K562 (cell line): ENCODE results near the gene PLEKHG4B.
"Not testable (repeated sequence)": the region's sequence is repeated elsewhere in the genome, so short reads cannot be mapped to it uniquely, and the experiment has no call there.

ENCODE experiments used
- CREB1 ChIP-seq, 2 experiments: sonication (generic) in 1 of 2; formaldehyde crosslinking in 1 of 2; IDR thresholded peaks; 2 replicates each; pipeline versions ENCODE4 v1.6.1 to v1.8.0; 2012 to 2022; ENCODE audit warnings: inconsistent platforms in 1 of 2, mild to moderate bottlenecking in 1 of 2, missing genetic modification reagents in 1 of 2, moderate library complexity in 1 of 2
- NCOA2 ChIP-seq, 2 experiments: fragments of 450-650 bp; IDR thresholded peaks; 2 replicates each; pipeline ENCODE4 v1.6.1; 2018; ENCODE audit warnings: mild to moderate bottlenecking in 2 of 2, moderate library complexity in 1 of 2; ENCODE audit not compliant: partially characterized antibody in 2 of 2
- NCOR1 ChIP-seq: fragments of 450-650 bp; IDR thresholded peaks from 2 replicates; pipeline ENCODE4 v1.6.1; 2016; ENCODE audit warnings: mild to moderate bottlenecking, moderate library complexity
- RAD21 ChIP-seq, 2 experiments: fragments of 250-450 bp in 1 of 2; fragments of 450-650 bp in 1 of 2; sonication (Bioruptor Pico) in 1 of 2; formaldehyde crosslinking in 1 of 2; IDR thresholded peaks in 1 of 2; conservative IDR thresholded peaks in 1 of 2; 2 replicates each; pipeline versions ENCODE4 v1.4.0 to v1.8.0; 2020 to 2022; ENCODE audit warnings: mild to moderate bottlenecking in 2 of 2, moderate library complexity in 1 of 2
- REST ChIP-seq, 2 experiments: fragments of 450-650 bp; formaldehyde crosslinking in 1 of 2; IDR thresholded peaks; 2 replicates each; pipeline versions ENCODE4 v1.4.0 to v1.6.1; 2014 to 2020; ENCODE audit warnings: mild to moderate bottlenecking in 2 of 2, borderline replicate concordance in 1 of 2, low read depth in 1 of 2
- SMC3 ChIP-seq: conservative IDR thresholded peaks from 2 replicates; pipeline ENCODE4 v1.6.1; 2011; ENCODE audit warnings: low read depth, low read length, improper control_type of control experiment; ENCODE audit not compliant: insufficient read depth
- YY1 ChIP-seq, 3 experiments: IDR thresholded peaks; 2 replicates each; pipeline ENCODE4 v1.6.1; 2011; ENCODE audit warnings: low read length in 2 of 3, mild to moderate bottlenecking in 2 of 3, moderate library complexity in 2 of 3, borderline replicate concordance in 1 of 3, control low read depth in 1 of 3, low read depth in 1 of 3; ENCODE audit not compliant: insufficient read depth in 3 of 3, insufficient replicate concordance in 2 of 3, control insufficient read depth in 1 of 3, insufficient read length in 1 of 3; ENCODE audit errors: extremely low read depth in 1 of 3

DNA sequence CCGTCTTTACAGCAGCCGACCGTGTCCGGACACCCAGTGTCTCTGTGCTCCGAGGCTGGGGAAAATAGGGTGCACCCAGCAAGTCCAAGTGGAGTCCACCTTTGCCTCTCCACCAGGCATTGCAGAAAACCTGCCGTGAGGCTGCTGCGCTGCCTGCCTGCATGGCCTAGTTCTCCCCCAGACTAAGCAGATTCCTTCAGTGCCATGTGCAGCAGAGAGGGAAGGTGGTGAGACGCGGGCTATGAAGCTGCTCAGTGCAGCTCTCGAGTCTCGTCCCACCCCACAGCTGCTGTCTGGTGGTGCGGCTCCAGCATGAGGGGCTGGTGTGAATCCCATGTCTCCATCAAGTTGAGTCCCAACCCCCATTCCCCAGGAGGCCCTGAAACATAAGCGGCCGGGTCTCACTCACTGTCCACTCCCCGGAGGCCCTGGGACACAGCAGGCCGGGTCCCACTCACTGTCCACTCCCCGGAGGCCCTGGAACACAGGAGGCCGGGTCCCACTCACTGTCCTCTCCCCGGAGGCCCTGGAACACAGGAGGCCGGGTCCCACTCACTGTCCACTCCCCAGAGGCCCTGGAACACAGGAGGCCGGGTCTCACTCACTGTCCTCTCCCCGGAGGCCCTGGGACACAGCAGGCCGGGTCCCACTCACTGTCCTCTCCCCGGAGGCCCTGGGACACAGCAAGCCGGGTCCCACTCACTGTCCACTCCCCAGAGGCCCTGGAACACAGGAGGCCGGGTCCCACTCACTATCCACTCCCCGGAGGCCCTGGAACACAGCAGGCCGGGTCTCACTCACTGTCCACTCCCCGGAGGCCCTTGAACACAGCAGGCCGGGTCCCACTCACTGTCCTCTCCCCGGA lies 19.4 kb upstream of the PLEKHG4B start:
- TF ChIP-seq NCOR1; SMC3; YY1 (IDR thresholded peaks at IDR 0.05; ENCODE audit: borderline replicate concordance in 1 of 3, control insufficient read depth in 1 of 3, extremely low read depth in 1 of 3, insufficient read depth in 3 of 3, insufficient read length in 1 of 3, insufficient replicate concordance in 2 of 3, low read depth in 1 of 3, low read length in 2 of 3); REST (IDR thresholded peaks at IDR 0.05; ENCODE audit: borderline replicate concordance); REST (CRISPR knock-in tag; IDR thresholded peaks at IDR 0.05; ENCODE audit: low read depth); RAD21 (CRISPR knock-in tag; conservative IDR thresholded peaks at IDR 0.05 in 1 of 2, IDR thresholded peaks at IDR 0.05 in 1 of 2); CREB1 (IDR thresholded peaks at IDR 0.05); CREB1 (CRISPR knock-in tag; IDR thresholded peaks at IDR 0.05); NCOA2 (IDR thresholded peaks at IDR 0.05; ENCODE audit: partially characterized antibody in 2 of 2): not testable (repeated sequence)
